IPS-18c (cell line): ENCODE measurements around the gene ERCC5.

Source experiments
- H3K4me3 ChIP-seq: 2 replicates; pipeline ENCODE4 v1.7.0; 2013; ENCODE audit warnings: low read depth, mild to moderate bottlenecking, low read length, moderate library complexity; ENCODE audit not compliant: insufficient read depth
- H3K9me3 ChIP-seq: one replicate; pipeline ENCODE4 v1.6.1; 2013; ENCODE audit warnings: mild to moderate bottlenecking, low read length, moderate library complexity; ENCODE audit not compliant: control insufficient read depth, insufficient read depth

The ERCC5 gene

GRCh38 chr13:102845630-102846260, at the start of gene ERCC5:
TSS of gene ERCC5 (plus strand) at chr13:102846032. CDS start at chr13:102846267, 235 bp downstream.
- no peaks in the 10 kb centered on the region for H3K9me3 ChIP-seq
- peak within 1 kb of the TSS; percentile 82 for H3K4me3 ChIP-seq

GRCh38 chr13:102798581-102799425, 47.0 kb upstream of the ERCC5 start, which contains the start of the genes BIVM and POGLUT2:
TSS of gene BIVM (plus strand) at chr13:102799119. CDS start at chr13:102807268, 8,149 bp downstream.
TSS of gene POGLUT2 (minus strand) at chr13:102798976. CDS start at chr13:102798670, 306 bp downstream.
- H3K9me3 ChIP-seq: no peaks in the 10 kb centered on the region
- peak within 1 kb of the TSS; percentile 83 for H3K4me3 ChIP-seq

- no peaks in the 10 kb centered on the region for H3K9me3 ChIP-seq
- H3K4me3 ChIP-seq: peak overlapping the region; percentile 83
These were observed 46.2 kb upstream of the ERCC5 start for GRCh38 chr13:102799426-102800144.

- no peaks in the 10 kb centered on the region for H3K9me3 ChIP-seq
- peak overlapping the region; percentile 83 for H3K4me3 ChIP-seq
These were observed 45.4 kb upstream of the ERCC5 start for GRCh38 chr13:102800145-102801041.

- no peak overlapping the region for H3K4me3 ChIP-seq
- H3K9me3 ChIP-seq: no peaks in the 10 kb centered on the region
These were observed 40.2 kb upstream of the ERCC5 start for GRCh38 chr13:102805680-102806079.

- no peaks in the 10 kb centered on the region for H3K9me3 ChIP-seq
- no peak overlapping the region for H3K4me3 ChIP-seq
These were observed 38.1 kb upstream of the ERCC5 start for GRCh38 chr13:102807699-102808098.

- H3K4me3 ChIP-seq: no peak overlapping the region
- no peaks in the 10 kb centered on the region for H3K9me3 ChIP-seq
These were observed 33.1 kb upstream of the ERCC5 start for GRCh38 chr13:102812611-102813287.

GRCh38 chr13:102814025-102814607, 31.7 kb upstream of the ERCC5 start:
- Histone ChIP-seq H3K4me3 (no peak overlapping the region), H3K9me3 (no peaks in the 10 kb centered on the region)

- Histone ChIP-seq H3K4me3 (no peak overlapping the region), H3K9me3 (no peaks in the 10 kb centered on the region)
These were observed 31.0 kb upstream of the ERCC5 start for GRCh38 chr13:102814793-102815192.

GRCh38 chr13:102815788-102816187, 30.0 kb upstream of the ERCC5 start:
- no peaks in the 10 kb centered on the region for H3K9me3 ChIP-seq
- no peak overlapping the region for H3K4me3 ChIP-seq

- no peaks in the 10 kb centered on the region for H3K9me3 ChIP-seq
- H3K4me3 ChIP-seq: no peak overlapping the region
These were observed 29.1 kb upstream of the ERCC5 start for GRCh38 chr13:102816708-102817107.

- Histone ChIP-seq H3K9me3 (no peaks in the 10 kb centered on the region), H3K4me3 (no peak overlapping the region)
These were observed 28.6 kb upstream of the ERCC5 start for GRCh38 chr13:102817241-102817640.

GRCh38 chr13:102817907-102818306, 27.9 kb upstream of the ERCC5 start:
- H3K4me3 ChIP-seq: no peak overlapping the region
- H3K9me3 ChIP-seq: peaks cover under 1% of the 10 kb centered on the region

GRCh38 chr13:102825400-102825799, 20.4 kb upstream of the ERCC5 start:
- H3K4me3 ChIP-seq: no peak overlapping the region
- peaks cover 2% of the 10 kb centered on the region for H3K9me3 ChIP-seq

- no peak overlapping the region for H3K4me3 ChIP-seq
These were observed 19.7 kb upstream of the ERCC5 start for GRCh38 chr13:102825921-102826706.

More at GRCh38 chr13:102825921-102826706, 19.7 kb upstream of the ERCC5 start:
- H3K9me3 ChIP-seq: peaks cover 2% of the 10 kb centered on the region
